ENCODE measurements around the gene CYP2U1.

The CYP2U1 gene

DNA sequence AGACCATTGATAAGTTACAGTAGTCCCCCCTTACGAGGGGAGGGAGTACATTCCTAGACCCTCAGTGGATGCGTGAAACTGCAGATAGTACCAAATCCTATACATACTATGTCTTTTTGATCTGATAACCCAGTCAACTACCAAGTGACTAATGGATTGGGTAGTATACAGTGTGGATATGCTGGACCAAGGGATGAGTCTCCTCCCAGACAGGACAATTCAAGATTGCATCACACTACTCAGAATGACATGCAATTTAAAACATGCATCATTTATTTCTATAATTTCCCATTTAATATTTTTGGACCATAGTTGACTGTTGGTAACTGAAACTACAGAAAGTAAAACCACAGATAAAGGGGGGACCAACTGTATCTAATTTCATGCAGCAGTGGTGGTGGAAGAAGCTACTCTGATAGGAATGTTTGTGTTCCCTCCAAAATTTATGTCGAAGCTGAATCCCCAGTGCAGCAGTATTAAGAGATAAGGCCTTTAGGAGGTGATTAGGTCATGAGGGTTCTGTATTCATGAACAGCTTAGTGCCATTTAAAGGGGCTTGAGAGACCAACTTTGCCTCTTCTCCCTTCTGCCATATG lies 70.3 kb downstream of the CYP2U1 start:
- no peak for TF ChIP-seq EZH2phosphoT487 (conservative IDR thresholded peaks at IDR 0.05; ENCODE audit: low read length)
- TF ChIP-seq, protein P1, sequence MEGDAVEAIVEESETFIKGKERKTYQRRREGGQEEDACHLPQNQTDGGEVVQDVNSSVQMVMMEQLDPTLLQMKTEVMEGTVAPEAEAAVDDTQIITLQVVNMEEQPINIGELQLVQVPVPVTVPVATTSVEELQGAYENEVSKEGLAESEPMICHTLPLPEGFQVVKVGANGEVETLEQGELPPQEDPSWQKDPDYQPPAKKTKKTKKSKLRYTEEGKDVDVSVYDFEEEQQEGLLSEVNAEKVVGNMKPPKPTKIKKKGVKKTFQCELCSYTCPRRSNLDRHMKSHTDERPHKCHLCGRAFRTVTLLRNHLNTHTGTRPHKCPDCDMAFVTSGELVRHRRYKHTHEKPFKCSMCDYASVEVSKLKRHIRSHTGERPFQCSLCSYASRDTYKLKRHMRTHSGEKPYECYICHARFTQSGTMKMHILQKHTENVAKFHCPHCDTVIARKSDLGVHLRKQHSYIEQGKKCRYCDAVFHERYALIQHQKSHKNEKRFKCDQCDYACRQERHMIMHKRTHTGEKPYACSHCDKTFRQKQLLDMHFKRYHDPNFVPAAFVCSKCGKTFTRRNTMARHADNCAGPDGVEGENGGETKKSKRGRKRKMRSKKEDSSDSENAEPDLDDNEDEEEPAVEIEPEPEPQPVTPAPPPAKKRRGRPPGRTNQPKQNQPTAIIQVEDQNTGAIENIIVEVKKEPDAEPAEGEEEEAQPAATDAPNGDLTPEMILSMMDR (IDR thresholded peaks at IDR 0.05; ENCODE audit: insufficient read depth, low read length, poor library complexity, severe bottlenecking) = no peak
- no peaks in the 10 kb centered on the region for H4K20me1 ChIP-seq (ENCODE audit: low read depth, low read length)
- no peaks in the 10 kb centered on the region for H3K9me2 ChIP-seq (replicated peaks; ENCODE audit: insufficient read depth, low read length)
- H3K79me2 ChIP-seq (ENCODE audit: insufficient read depth, low read length) = peaks cover 62% of the 10 kb centered on the region
- H3K36me3 ChIP-seq (ENCODE audit: low read length) = 0 out of 2 replicates have a peak, but pooled peaks cover 2% of the 10 kb centered on the region
- H3K9ac ChIP-seq (ENCODE audit: low read length) = no peak overlapping the region
- no peak overlapping the region for H3K27ac ChIP-seq (ENCODE audit: low read depth, low read length)
- H3K4me2 ChIP-seq (ENCODE audit: low read depth, low read length, poor library complexity, severe bottlenecking) = no peak overlapping the region
- no peaks in the 10 kb centered on the region for H3K27me3 ChIP-seq (ENCODE audit: low read length)
- no peaks in the 10 kb centered on the region for H3K9me3 ChIP-seq (ENCODE audit: insufficient read depth, low read length)
- no peaks in the 10 kb centered on the region for H3F3A ChIP-seq (ENCODE audit: insufficient read depth)
- H2AFZ ChIP-seq (ENCODE audit: low read depth, low read length, severe bottlenecking) = no peak overlapping the region
- H3K4me3 ChIP-seq (ENCODE audit: insufficient read depth, low read length, poor library complexity, severe bottlenecking) = no peak overlapping the region

Data from SU-DHL-6 (cell line).